Activated T-helper 1 cell treated with anti-CD3 and anti-CD28 coated beads, Interleukin-2, amount 50 U/mL, for 16 hours (primary cell): ENCODE results near the gene CLEC2D.
"Not testable (repeated sequence)": the region's sequence is repeated elsewhere in the genome, so short reads cannot be mapped to it uniquely, and the experiment has no call there.

ENCODE experiments used
- DNase-seq, 2 donors: peaks; one replicate each; pipeline ENCODE4 v3.0.0-alpha.2; 2020; ENCODE audit warnings: low read depth in 1 of 2, low spot score in 1 of 2

The CLEC2D gene

GRCh38 chr12:9725213-9725870 lies 55.8 kb downstream of the CLEC2D start:
- DNase-seq: no peak

DNA sequence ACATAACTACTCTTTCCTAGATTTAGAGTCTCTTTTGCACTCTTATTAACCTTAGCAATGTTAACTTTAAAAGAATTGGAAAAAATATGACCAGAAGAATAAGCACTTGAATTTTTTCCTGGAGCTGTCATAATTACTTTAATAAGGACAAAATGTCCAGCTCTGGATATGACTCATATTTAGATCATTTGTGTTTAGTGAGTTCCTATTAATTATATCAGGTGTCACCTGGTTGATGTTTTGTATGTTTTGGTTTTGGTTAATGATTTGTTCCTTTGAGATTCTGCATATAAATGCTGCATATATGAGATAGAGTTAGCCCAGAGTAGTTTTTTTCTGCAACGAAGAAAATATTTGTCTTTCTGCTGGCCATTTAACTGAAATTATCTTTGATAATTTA lies 58.3 kb downstream of the CLEC2D start:
- no peak for DNase-seq

GRCh38 chr12:9729082-9729481 lies 59.6 kb downstream of the CLEC2D start:
- no peak for DNase-seq

DNA sequence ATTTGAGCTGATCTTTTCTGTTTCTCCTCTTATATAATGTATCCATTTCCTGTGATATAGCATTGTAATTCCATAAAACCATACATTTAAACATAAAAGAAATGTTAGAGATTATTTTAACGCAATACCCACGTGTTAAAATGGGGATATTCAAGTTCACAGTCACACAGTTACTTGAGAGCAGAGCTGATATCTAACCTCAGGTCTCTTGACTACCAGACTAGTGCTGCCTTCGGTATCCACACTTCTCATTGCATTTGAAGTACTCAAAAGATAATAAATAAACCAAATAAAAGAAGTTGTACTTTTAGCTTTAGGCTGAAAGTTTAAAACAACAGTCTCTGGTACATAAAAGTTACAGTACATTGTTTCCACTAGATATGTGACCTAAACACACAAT lies 60.5 kb downstream of the CLEC2D start:
- no peak for DNase-seq

GRCh38 chr12:9730591-9730990 lies 61.1 kb downstream of the CLEC2D start:
- no peak for DNase-seq

- no peak for DNase-seq
These were observed 61.9 kb downstream of the CLEC2D start for GRCh38 chr12:9731393-9731792.

DNA sequence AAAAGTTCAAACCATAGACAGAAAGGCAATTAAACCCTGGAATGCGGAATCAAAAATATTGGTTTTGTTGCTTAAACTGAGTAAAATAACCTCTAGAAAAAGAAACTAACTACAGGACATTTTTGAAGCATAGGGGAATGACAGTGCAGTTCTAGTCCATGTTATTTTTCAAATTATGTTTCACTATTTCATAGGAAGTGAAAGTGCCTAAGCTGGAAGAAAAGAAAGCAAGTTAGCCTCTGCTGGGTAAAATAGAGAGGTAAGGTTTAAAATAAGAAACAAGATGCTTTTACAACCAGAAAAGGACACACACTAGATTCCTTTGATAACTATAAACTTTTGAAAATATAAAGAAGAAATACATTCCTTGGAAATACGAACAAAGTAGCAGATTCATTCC lies 62.3 kb downstream of the CLEC2D start:
- DNase-seq: no peak

- DNase-seq: no peak
These were observed 63.5 kb downstream of the CLEC2D start, which contains the start of gene CLECL1 for GRCh38 chr12:9732921-9733461. CLECL1 (minus strand) TSS chr12:9733097.

GRCh38 chr12:9735601-9736000 lies 66.1 kb downstream of the CLEC2D start:
- DNase-seq: no peak

GRCh38 chr12:9736936-9737705 lies 67.6 kb downstream of the CLEC2D start:
- DNase-seq: no peak

DNA sequence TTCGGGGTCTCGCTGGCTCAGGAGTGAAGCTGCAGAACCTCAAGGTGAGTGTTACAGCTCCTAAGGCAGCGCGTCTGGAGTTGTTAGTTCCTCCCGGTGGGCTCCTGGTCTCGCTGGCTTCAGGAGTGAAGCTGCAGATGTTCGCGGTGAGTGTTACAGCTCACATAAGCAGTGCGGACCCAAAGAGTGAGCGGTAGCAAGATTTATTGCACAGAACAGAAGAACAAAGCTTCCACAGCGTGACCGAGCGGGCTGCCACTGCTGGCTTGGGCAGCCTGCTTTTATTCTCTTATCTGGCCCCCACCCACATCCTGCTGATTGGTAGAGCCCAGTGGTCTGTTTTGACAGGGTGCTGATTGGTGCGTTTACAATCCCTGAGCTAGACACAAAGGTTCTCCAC lies 69.4 kb downstream of the CLEC2D start:
- DNase-seq: not testable (repeated sequence)

GRCh38 chr12:9739404-9740105 lies 70.0 kb downstream of the CLEC2D start:
- DNase-seq: not testable (repeated sequence)

DNA sequence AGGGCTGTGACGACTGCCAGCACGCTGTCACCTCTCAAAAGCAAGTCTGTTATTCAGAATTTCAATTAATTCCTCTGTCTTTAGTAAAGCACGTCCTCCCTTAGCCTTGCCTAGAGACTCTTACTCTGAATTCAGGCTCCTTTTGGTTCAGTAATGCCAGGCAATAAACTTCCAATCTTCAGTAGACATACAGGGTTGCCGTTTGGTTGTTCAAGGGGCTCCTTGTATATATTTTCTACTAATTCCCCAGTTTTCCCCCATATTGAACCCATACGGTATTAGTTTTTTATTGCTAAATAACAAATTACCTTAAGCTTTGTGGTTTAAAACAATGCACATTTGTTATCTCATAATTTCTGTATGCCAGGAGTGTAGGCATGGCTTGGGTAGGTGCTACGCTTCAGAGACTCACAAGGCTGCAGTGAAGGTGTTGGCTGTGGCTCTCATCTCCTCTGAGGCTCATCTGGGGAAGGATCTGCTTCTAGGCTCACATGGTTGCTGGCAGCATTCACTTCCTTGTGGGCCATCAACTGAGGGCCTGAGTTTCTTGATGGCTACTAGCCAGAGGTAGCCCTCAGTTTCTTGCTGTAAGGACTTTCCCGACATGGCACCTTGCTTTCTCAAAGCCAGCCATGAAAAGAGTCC lies 70.7 kb downstream of the CLEC2D start:
- DNase-seq: no peak

GRCh38 chr12:9741726-9742125 lies 72.2 kb downstream of the CLEC2D start:
- peak in 1 of 2 donors; percentile 61 for DNase-seq

- DNase-seq: no peak
These were observed 73.1 kb downstream of the CLEC2D start for GRCh38 chr12:9742661-9743060.

- DNase-seq: no peak
These were observed 75.7 kb downstream of the CLEC2D start for GRCh38 chr12:9745199-9745598.
